ENCODE results near the gene SLC26A11.
"Not testable (repeated sequence)": the region's sequence is repeated elsewhere in the genome, so short reads cannot be mapped to it uniquely, and the experiment has no call there.

SLC26A11 gene

DNA sequence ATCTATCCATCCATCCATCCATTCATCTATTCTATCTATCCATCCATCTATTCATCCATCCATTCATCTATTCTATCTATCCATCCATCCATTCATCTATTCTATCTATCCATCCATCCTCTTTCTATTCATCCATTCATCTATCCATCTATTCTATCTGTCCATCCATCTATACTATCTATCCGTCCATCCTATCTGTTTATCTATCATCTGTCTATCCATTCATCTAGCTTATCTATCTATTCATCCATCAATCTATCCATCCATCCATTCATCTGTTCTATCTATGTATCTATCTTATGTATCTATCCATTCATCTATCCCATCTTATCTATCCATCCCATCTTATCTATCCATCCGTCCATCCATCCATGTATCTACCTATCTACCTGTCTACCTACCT lies 49.2 kb downstream of the SLC26A11 start:
- POLR2A ChIA-PET = no interaction called here

DNA sequence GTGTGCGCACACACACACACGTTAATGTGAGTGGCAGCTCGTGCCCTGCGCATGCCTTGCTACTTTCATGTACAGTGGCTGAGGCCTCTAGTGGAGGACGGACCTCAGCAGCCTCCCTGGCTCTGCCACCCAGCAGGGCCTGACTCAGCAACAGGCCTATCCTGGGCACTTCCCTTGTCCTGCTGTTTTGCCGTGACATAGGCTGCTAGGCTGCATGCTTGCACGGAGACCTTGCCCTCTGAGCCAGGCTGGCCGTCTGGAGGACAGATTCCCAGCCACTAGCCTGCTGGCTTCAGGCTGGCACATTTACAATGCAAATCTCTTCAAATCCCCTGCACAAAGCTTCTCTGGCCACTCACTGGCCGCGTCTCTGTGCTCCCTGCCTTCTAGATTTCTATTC lies 49.9 kb downstream of the SLC26A11 start:
- ChIA-PET POLR2A (no interaction called here), CTCF (no interaction called here)
- TF ChIP-seq, protein P1, sequence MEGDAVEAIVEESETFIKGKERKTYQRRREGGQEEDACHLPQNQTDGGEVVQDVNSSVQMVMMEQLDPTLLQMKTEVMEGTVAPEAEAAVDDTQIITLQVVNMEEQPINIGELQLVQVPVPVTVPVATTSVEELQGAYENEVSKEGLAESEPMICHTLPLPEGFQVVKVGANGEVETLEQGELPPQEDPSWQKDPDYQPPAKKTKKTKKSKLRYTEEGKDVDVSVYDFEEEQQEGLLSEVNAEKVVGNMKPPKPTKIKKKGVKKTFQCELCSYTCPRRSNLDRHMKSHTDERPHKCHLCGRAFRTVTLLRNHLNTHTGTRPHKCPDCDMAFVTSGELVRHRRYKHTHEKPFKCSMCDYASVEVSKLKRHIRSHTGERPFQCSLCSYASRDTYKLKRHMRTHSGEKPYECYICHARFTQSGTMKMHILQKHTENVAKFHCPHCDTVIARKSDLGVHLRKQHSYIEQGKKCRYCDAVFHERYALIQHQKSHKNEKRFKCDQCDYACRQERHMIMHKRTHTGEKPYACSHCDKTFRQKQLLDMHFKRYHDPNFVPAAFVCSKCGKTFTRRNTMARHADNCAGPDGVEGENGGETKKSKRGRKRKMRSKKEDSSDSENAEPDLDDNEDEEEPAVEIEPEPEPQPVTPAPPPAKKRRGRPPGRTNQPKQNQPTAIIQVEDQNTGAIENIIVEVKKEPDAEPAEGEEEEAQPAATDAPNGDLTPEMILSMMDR (IDR thresholded peaks at IDR 0.05; ENCODE audit: control extremely low read depth, extremely low read depth, low read depth, missing control alignments) = no peak
- no peak for DNase-seq (ENCODE audit: extremely low spot score)

More for the DNA sequence above, 49.2 kb downstream of the SLC26A11 start:
- no peak for DNase-seq (ENCODE audit: extremely low spot score)
- CTCF ChIA-PET = no interaction called here
- TF ChIP-seq, protein P1 (IDR thresholded peaks at IDR 0.05; ENCODE audit: control extremely low read depth, extremely low read depth, low read depth, missing control alignments) = no peak

- TF ChIP-seq, protein P1 (IDR thresholded peaks at IDR 0.05; ENCODE audit: control extremely low read depth, extremely low read depth, low read depth, missing control alignments) = no peak
- DNase-seq (ENCODE audit: extremely low spot score) = no peak
- POLR2A ChIA-PET = no interaction called here
- CTCF ChIA-PET = no interaction called here
These were observed 50.6 kb downstream of the SLC26A11 start for GRCh38 chr17:80270836-80271235.

GRCh38 chr17:80272366-80272765 lies 52.1 kb downstream of the SLC26A11 start:
- DNase-seq (ENCODE audit: extremely low spot score) = no peak
- CTCF ChIA-PET = no interaction called here
- POLR2A ChIA-PET = no interaction called here
- TF ChIP-seq, protein P1 (IDR thresholded peaks at IDR 0.05; ENCODE audit: control extremely low read depth, extremely low read depth, low read depth, missing control alignments) = no peak

DNA sequence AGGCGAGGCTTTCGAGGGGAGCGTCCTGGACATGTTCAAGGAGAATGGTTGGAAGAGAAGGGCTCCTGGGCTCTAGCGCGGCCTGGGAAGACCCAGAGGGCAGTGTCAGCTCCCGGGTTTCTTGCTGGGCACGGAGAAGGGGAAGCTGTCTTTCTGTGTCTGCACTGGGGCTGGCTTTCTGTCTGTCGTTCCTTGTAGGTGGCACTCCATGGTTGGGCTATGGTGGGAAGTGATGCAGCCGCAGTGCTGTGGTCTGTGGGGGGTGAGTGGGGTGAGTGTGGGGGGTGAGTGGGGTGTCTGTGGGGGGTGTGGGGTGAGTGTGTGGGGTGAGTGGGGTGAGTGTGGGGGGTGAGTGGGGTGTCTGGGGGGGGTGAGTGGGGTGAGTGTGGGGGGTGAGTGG lies 54.1 kb downstream of the SLC26A11 start:
- TF ChIP-seq, protein P1 (IDR thresholded peaks at IDR 0.05; ENCODE audit: control extremely low read depth, extremely low read depth, low read depth, missing control alignments) = no peak
- CTCF ChIA-PET = no interaction called here
- POLR2A ChIA-PET = no interaction called here
- no peak for DNase-seq (ENCODE audit: extremely low spot score)

- no peak for DNase-seq (ENCODE audit: extremely low spot score)
- CTCF ChIA-PET = no interaction called here
- TF ChIP-seq, protein P1 (IDR thresholded peaks at IDR 0.05; ENCODE audit: control extremely low read depth, extremely low read depth, low read depth, missing control alignments) = no peak
- POLR2A ChIA-PET = no interaction called here
These were observed 54.7 kb downstream of the SLC26A11 start for GRCh38 chr17:80274871-80275449.

DNA sequence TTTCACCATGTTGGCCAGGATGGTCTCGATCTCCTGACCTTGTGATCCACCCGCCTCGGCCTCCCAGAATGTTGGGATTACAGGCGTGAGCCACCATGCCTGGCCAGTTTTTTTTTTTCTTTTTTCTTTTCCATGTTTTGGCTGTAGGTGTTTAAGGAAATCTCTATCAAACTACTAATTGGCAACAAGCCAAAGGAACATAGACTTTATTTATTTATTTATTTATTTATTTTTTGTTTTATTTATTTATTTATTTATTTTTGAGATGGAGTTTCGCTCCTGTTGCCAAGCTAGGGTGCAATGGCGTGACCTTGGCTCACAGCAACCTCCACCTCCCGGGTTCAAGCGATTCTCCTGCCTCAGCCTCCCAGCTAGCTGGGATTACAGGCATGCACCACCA lies 55.6 kb downstream of the SLC26A11 start:
- POLR2A ChIA-PET; CTCF ChIA-PET; DNase-seq (ENCODE audit: extremely low spot score): not testable (repeated sequence)
